ENCODE measurements around the gene LNP1. TPM values are rescaled to one million over a fixed set of nuclear protein-coding genes. Genes with fewer than 3 reads are reported as not detected.

The LNP1 gene
- total and polyA plus RNA-seq, 2 of the 8 experiments (the other 6 are each of a cell fraction or from before 2014, with no cell fraction given), result 6.6 to 8.7 TPM

GRCh38 chr3:100399341-100400071, 1.8 kb upstream of the LNP1 start:
- DNase-seq (ENCODE audit: low read depth in 1 of 2, low spot score in 2 of 2), result no peak
- Histone ChIP-seq H4K5ac (ENCODE audit: insufficient read length, low read depth, low read length) (no peak overlapping the region), H3K56ac (replicated peaks; ENCODE audit: insufficient read length, low read depth, low read length) (no peak overlapping the region), H3K27me3 (replicated peaks in 1 of 4; ENCODE audit: control insufficient read depth in 3 of 4, extremely low read depth in 1 of 4, insufficient read depth in 3 of 4, low read length in 3 of 4) (no peaks in the 10 kb centered on the region), H3K4me3 (ENCODE audit: extremely low read depth in 1 of 4, insufficient read depth in 2 of 4, low read depth in 3 of 4, low read length in 4 of 4) (peak overlapping the region; percentile 59 to 96 (median 84)), H3K18ac (ENCODE audit: extremely low read depth, low read length) (no peak overlapping the region), H2BK5ac (ENCODE audit: low read depth, low read length) (no peak overlapping the region), H2AFZ (ENCODE audit: low read length) (no peak overlapping the region), H3K9ac (replicated peaks in 1 of 4; ENCODE audit: extremely low read depth in 1 of 4, low read depth in 3 of 4, low read length in 3 of 4) (peak overlapping the region in 2 of 4 experiments; percentile 80 to 93; a peak in 3 of 7 replicates), H3K27ac (ENCODE audit: low read depth, low read length) (no peak overlapping the region), H4K91ac (replicated peaks; ENCODE audit: insufficient read length, low read length) (no peak overlapping the region), H2AK5ac (ENCODE audit: low read depth, low read length) (no peak overlapping the region), H4K20me1 (replicated peaks in 1 of 2; ENCODE audit: control insufficient read depth in 1 of 2, insufficient read depth in 2 of 2, low read length in 2 of 2) (peaks cover 14 to 18% of the 10 kb centered on the region in 2 experiments), H3K4me2 (ENCODE audit: insufficient read depth in 1 of 2, low read depth in 2 of 2, low read length in 2 of 2) (peak overlapping the region; percentile 91 to 92), H2BK15ac (ENCODE audit: low read length) (no peak overlapping the region), H3K36me3 (ENCODE audit: control insufficient read depth in 2 of 4, insufficient read depth in 4 of 4, low read length in 3 of 4) (no peaks in the 10 kb centered on the region), H2BK120ac (replicated peaks; ENCODE audit: low read depth, low read length) (no peak overlapping the region), H4K8ac (ENCODE audit: extremely low read depth, insufficient read depth, low read length) (no peak overlapping the region; the same call in 1 of the 2 replicates), H3K79me1 (ENCODE audit: low read depth, low read length) (no peaks in the 10 kb centered on the region), H3K14ac (ENCODE audit: insufficient read length) (no peak overlapping the region), H3K23ac (ENCODE audit: insufficient read length) (no peak overlapping the region), H3K4me1 (replicated peaks in 1 of 4; ENCODE audit: control insufficient read depth in 3 of 4, insufficient read depth in 4 of 4, low read length in 3 of 4) (peaks cover 0 to 3% (median under 1%) of the 10 kb centered on the region in 4 experiments; a peak in 2 of 7 replicates), H2BK12ac (ENCODE audit: low read depth, low read length) (no peak overlapping the region), H2BK20ac (ENCODE audit: low read length) (no peak overlapping the region), H3K9me3 (ENCODE audit: insufficient read depth in 2 of 2, low read depth in 1 of 2, low read length in 1 of 2) (no peaks in the 10 kb centered on the region), H3K79me2 (ENCODE audit: control insufficient read depth in 1 of 2, insufficient read depth in 2 of 2, low read length in 2 of 2) (peaks cover 21 to 86% of the 10 kb centered on the region in 2 experiments), H3K23me2 (ENCODE audit: low read depth, low read length) (peaks cover 16% of the 10 kb centered on the region), H3K4ac (replicated peaks; ENCODE audit: insufficient read length, low read depth, low read length) (no peak overlapping the region)
- FAIRE-seq, result no peak
- ChIA-PET POLR2A (ENCODE audit: partially characterized antibody) (interaction anchor here (1.3 to 5.9 kb wide), 8 partner anchors 7 to 91 kb away, joined by 3 to 58 read pairs (median 14); partner anchors contain the start of gene NIT2), CTCF (ENCODE audit: partially characterized antibody) (interaction anchor here (0.6 to 1.8 kb wide), 7 partner anchors 49 to 371 kb away, joined by 3 to 8 read pairs (median 4); no protein-coding TSS in a partner anchor)
- WGBS, 2 experiments (ENCODE audit: extremely low coverage in 1 of 2, insufficient coverage in 1 of 2, insufficient read length in 1 of 2, insufficient replicate concordance in 2 of 2, low coverage in 1 of 2, low lambda C conversion rate in 2 of 2, missing lambda C conversion rate in 1 of 2), result 83% methylated on average over 9 of the region's 9 CpGs; no CpG with 5 or more reads in 1 of the 2 experiments
- TF ChIP-seq TAF7 (optimal IDR thresholded peaks at IDR 0.05; ENCODE audit: borderline replicate concordance, low read depth, low read length) (no peak), SP1 (IDR thresholded peaks at IDR 0.05; ENCODE audit: low read depth, low read length) (no peak), TAF1 (IDR thresholded peaks at IDR 0.05; ENCODE audit: low read depth, low read length) (no peak), GTF2F1 (IDR thresholded peaks at IDR 0.05; ENCODE audit: borderline replicate concordance, low read depth, low read length) (no peak), ATF3 (IDR thresholded peaks at IDR 0.05; ENCODE audit: insufficient read depth, low read depth, low read length) (no peak), SIX5 (IDR thresholded peaks at IDR 0.05; ENCODE audit: low read depth, low read length) (no peak), GABPA (IDR thresholded peaks at IDR 0.05; ENCODE audit: borderline replicate concordance, insufficient read depth, low read length) (no peak), TEAD4 (IDR thresholded peaks at IDR 0.05; ENCODE audit: low read depth, low read length) (no peak), CREB1 (IDR thresholded peaks at IDR 0.05) (no peak), NRF1 (IDR thresholded peaks at IDR 0.05; ENCODE audit: low read depth, low read length) (no peak), JUND (IDR thresholded peaks at IDR 0.05; ENCODE audit: low read length) (no peak), BACH1 (IDR thresholded peaks at IDR 0.05; ENCODE audit: low read length) (no peak), SIRT6 (IDR thresholded peaks at IDR 0.05; ENCODE audit: low read length) (no peak)
